ENCODE results near the gene LIMD2. TPM values are rescaled to one million over a fixed set of nuclear protein-coding genes. Genes with fewer than 3 reads are reported as not detected.

LIMD2 gene
- total and polyA plus RNA-seq, 9 donors: 7.7 to 15.5 (median 10.9) TPM

DNA sequence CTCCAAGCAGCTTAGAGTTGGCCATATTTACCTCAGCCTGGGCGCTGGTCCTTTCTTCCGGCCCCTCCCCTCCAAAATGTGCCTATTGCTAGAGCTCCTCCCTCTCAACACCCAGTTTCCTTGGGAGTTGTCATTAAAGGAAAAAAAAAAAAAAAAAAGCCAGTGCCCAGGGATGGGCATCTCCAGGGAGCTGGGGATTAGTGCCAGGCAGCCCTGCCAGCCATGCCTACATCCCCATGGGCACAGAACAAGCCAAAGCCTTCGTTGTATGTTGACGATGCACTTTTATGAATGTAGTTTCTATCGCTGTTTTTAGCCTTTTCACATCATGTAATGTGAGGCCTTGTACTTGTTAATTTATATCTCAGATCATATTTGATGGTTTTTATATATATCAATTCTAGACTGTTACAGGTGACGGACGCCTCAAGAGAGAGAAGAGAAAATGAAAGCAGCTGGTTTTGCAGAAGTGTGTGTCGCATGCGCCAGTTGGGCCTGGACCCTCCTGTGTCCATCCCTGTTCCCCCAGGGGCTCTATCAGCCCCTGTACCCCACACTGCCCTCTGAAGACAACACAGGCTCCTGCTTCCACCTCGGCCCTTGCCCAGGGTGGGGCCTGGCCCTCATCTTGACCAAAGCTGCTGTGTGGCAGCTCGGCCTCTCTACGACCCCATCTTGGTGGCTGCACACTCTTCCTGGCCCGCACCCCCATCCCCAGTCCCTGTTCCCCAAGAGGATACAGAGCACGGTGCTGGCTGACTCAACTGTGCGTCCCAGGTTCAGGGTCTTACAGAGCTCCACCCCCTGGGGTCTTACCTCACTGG, 4.8 kb downstream of the LIMD2 start:
- no peak for DNase-seq
- Histone ChIP-seq H3K4me3 (ENCODE audit: low read length) (no peak overlapping the region), H3K9me3 (replicated peaks; ENCODE audit: control insufficient read depth, low read depth, low read length) (no peaks in the 10 kb centered on the region), H3K27ac (ENCODE audit: low read length) (no peak overlapping the region), H3K27me3 (ENCODE audit: control insufficient read depth, insufficient read depth, low read length) (no peaks in the 10 kb centered on the region), H3K4me1 (ENCODE audit: control insufficient read depth, insufficient read depth, low read length) (peaks cover 7% of the 10 kb centered on the region), H3K36me3 (ENCODE audit: control insufficient read depth, insufficient read depth, low read length) (peaks cover 46% of the 10 kb centered on the region)
- 74% methylated on average over 6 of the region's 15 CpGs for WGBS (ENCODE audit: insufficient coverage)

DNA sequence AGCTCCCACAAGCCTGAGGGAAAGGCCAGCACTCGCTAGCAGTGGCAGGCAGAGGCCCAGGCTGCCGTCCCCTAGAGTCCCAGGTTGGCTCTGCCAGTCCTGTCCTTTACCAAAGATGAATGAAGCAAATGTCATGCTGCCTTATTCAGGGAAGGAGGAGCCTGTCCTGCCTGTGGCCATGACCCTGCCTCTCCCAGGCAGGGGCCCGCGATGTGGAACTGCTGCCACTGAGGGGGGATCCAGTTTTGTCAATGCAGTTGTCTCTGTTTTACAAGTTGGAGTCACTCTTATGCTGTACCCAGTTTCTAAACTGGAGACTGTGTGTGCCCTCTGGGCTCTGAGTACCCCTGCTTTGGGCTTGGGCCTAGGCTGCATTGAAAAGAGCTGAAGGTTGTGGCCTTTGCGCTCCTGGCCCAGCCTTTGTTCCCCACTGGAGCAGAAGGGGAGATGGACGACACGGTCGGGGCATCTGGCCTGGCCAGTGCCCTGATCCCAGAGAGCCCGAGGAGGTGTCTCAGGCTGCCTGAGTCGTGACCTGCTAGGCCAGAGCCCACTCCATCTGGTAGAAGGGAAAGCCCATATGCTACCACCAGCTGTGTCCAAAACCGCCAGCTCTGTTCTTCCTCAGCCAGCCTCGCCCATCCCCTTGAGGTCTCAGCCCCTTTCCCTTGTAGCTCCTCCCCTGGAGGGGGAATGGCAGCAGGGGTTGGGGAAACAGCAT, 5.5 kb downstream of the LIMD2 start:
- Histone ChIP-seq H3K4me1 (ENCODE audit: control insufficient read depth, insufficient read depth, low read length) (peaks cover 7% of the 10 kb centered on the region), H3K4me3 (ENCODE audit: low read length) (no peak overlapping the region), H3K27me3 (ENCODE audit: control insufficient read depth, insufficient read depth, low read length) (no peaks in the 10 kb centered on the region), H3K9me3 (replicated peaks; ENCODE audit: control insufficient read depth, low read depth, low read length) (no peaks in the 10 kb centered on the region), H3K36me3 (ENCODE audit: control insufficient read depth, insufficient read depth, low read length) (peaks cover 54% of the 10 kb centered on the region), H3K27ac (ENCODE audit: low read length) (no peak overlapping the region)
- WGBS (ENCODE audit: insufficient coverage): 65% methylated on average over 6 of the region's 12 CpGs
- DNase-seq: no peak

DNA sequence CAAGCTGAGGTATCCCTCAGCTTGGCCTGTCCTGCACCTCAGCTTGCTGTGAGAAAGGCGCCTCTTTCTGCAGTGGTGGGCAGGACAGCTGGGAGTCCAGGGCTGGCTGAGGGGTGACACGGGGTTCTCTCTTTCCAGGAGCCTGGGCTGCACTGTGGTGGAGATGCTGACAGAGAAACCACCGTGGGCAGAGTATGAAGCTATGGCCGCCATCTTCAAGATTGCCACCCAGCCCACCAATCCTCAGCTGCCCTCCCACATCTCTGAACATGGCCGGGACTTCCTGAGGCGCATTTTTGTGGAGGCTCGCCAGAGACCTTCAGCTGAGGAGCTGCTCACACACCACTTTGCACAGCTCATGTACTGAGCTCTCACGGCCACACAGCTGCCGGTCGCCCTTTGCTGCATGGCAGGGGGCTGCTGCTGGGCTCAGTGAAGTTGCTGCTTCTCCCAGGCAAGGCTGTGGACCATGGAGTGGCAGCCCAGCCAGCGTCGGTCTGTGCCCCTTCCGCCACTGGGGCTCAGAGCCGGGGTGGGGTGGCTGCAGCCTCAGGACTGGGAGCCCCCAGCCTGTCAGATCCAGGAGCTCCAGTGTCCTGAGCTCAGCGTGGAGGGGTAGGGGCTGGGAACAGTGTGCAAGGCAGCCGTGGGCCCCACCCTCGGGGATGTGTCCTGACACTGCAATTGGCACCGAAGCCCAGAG, 6.4 kb downstream of the LIMD2 start:
- no peaks in the 10 kb centered on the region for H3K27me3 ChIP-seq (ENCODE audit: control insufficient read depth, insufficient read depth, low read length)
- 86% methylated on average over 10 of the region's 18 CpGs for WGBS (ENCODE audit: insufficient coverage)
- H3K4me1 ChIP-seq (ENCODE audit: control insufficient read depth, insufficient read depth, low read length): no peaks in the 10 kb centered on the region
- no peaks in the 10 kb centered on the region for H3K9me3 ChIP-seq (replicated peaks; ENCODE audit: control insufficient read depth, low read depth, low read length)
- DNase-seq: no peak
- H3K36me3 ChIP-seq (ENCODE audit: control insufficient read depth, insufficient read depth, low read length): peaks cover 62% of the 10 kb centered on the region
- no peak overlapping the region for H3K27ac ChIP-seq (ENCODE audit: low read length)
- H3K4me3 ChIP-seq (ENCODE audit: low read length): no peak overlapping the region

DNA sequence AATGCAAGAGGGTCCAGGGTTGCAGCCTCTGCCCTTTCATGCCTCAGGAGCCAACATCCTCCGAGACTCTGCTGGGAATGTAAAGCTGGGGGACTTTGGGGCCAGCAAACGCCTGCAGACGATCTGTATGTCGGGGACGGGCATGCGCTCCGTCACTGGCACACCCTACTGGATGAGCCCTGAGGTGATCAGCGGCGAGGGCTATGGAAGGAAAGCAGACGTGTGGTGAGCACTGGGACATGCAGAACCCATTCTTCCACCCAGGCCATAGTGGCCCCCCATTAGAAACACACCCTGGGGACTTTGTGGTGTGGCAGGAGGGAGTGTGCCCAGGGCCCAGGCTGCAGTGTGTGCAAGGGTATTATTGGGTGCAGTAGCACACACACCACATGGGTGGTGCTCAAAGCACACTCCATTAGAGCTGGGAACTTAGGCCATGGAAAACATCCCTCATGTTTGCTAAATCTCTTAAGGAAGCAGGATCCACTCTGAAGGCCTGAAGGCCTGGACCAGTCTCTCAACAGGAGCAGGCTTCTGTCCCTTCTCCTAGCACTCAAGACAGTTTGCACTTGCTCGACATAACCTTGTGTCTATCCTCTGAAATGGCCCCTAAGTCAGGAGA, 7.6 kb downstream of the LIMD2 start:
- DNase-seq: no peak
- Histone ChIP-seq H3K27ac (ENCODE audit: low read length) (no peak overlapping the region), H3K9me3 (replicated peaks; ENCODE audit: control insufficient read depth, low read depth, low read length) (no peaks in the 10 kb centered on the region), H3K36me3 (ENCODE audit: control insufficient read depth, insufficient read depth, low read length) (peaks cover 72% of the 10 kb centered on the region), H3K4me3 (ENCODE audit: low read length) (no peak overlapping the region), H3K27me3 (ENCODE audit: control insufficient read depth, insufficient read depth, low read length) (no peaks in the 10 kb centered on the region), H3K4me1 (ENCODE audit: control insufficient read depth, insufficient read depth, low read length) (no peaks in the 10 kb centered on the region)
- WGBS (ENCODE audit: insufficient coverage): 91% methylated on average over 9 of the region's 11 CpGs

DNA sequence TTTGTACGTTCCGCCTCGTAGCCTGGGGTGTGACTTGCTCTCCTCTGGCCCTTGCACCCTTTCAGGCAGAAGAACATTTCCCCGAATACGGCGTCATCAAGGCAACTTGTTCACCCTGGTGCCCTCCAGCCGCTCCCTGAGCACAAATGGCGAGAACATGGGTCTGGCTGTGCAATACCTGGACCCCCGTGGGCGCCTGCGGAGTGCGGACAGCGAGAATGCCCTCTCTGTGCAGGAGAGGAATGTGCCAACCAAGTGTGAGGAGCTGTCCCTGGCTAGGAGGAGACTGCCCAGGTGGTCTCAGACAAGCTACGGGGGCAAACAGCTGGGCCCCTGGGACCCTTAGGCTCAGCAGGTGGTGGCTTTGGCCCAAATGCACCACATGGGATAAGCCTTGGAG, 10.4 kb downstream of the LIMD2 start:
- H3K36me3 ChIP-seq (ENCODE audit: control insufficient read depth, insufficient read depth, low read length): peaks cover 86% of the 10 kb centered on the region
- 94% methylated on average over 14 of the region's 14 CpGs for WGBS (ENCODE audit: insufficient coverage)
- H3K4me3 ChIP-seq (ENCODE audit: low read length): no peak overlapping the region
- no peaks in the 10 kb centered on the region for H3K4me1 ChIP-seq (ENCODE audit: control insufficient read depth, insufficient read depth, low read length)
- H3K9me3 ChIP-seq (replicated peaks; ENCODE audit: control insufficient read depth, low read depth, low read length): no peaks in the 10 kb centered on the region
- H3K27me3 ChIP-seq (ENCODE audit: control insufficient read depth, insufficient read depth, low read length): no peaks in the 10 kb centered on the region
- no peak for DNase-seq
- H3K27ac ChIP-seq (ENCODE audit: low read length): no peak overlapping the region

DNA sequence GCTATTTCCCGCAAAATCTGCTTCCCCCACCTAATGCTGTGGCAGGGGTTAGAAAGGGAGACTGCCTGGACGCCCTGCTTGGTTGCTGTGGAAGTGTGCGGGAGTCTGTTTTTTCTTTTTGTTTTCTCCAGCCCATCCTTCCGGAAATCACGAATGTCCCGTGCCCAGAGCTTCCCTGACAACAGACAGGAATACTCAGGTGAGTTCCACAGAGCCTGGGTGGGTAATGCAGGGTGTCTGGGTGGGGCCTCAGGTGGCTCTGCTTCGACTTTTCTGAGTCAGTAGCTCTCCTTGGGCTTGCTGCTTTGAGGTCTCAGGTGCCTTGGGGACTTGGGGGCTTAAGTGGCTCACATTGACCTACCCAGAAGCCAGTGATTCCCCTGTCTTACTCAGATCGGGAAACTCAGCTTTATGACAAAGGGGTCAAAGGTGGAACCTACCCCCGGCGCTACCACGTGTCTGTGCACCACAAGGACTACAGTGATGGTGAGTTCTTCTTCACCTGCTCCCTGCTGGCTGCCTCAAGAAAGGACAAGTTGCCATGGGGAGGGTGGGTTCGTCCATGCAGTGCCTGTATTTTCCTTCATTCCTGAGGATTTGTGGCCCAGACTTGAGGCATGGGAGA, 11.4 kb downstream of the LIMD2 start:
- no peak overlapping the region for H3K4me3 ChIP-seq (ENCODE audit: low read length)
- H3K4me1 ChIP-seq (ENCODE audit: control insufficient read depth, insufficient read depth, low read length): no peaks in the 10 kb centered on the region
- WGBS (ENCODE audit: insufficient coverage): 72% methylated on average over 8 of the region's 12 CpGs
- no peak overlapping the region for H3K27ac ChIP-seq (ENCODE audit: low read length)
- H3K27me3 ChIP-seq (ENCODE audit: control insufficient read depth, insufficient read depth, low read length): no peaks in the 10 kb centered on the region
- H3K9me3 ChIP-seq (replicated peaks; ENCODE audit: control insufficient read depth, low read depth, low read length): no peaks in the 10 kb centered on the region
- DNase-seq: no peak
- peaks cover 82% of the 10 kb centered on the region for H3K36me3 ChIP-seq (ENCODE audit: control insufficient read depth, insufficient read depth, low read length)

DNA sequence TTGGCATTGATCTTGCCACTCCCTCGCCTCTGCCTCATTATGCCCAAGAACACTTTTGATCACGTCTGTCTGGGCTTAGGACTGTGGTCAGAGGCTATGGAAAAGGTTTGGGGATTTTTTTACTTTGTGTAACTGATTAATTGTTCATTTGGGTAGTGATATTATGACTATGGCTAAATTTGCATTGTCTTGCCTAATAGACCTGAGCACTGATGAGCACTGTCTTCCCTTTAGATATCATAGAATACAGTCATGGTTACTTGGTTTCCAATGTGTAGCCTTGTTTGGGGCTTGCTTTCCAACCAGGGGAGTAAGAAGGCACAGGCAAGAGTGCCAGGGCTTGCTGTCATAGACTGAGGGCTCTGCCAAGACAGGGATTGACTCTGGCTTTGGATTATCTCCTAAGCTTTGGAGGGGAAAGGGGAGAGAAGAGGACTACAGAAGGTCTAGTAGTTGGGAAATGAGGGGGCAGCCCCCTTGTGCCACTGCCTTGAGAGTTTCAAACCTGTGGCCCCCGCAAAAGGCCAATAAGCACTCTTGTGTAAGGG, 13.7 kb downstream of the LIMD2 start:
- no peak overlapping the region for H3K27ac ChIP-seq (ENCODE audit: low read length)
- no peaks in the 10 kb centered on the region for H3K9me3 ChIP-seq (replicated peaks; ENCODE audit: control insufficient read depth, low read depth, low read length)
- WGBS (ENCODE audit: insufficient coverage): 86% methylated on average over 1 of the region's 3 CpGs
- no peak for DNase-seq
- peaks cover 77% of the 10 kb centered on the region for H3K36me3 ChIP-seq (ENCODE audit: control insufficient read depth, insufficient read depth, low read length)
- no peaks in the 10 kb centered on the region for H3K27me3 ChIP-seq (ENCODE audit: control insufficient read depth, insufficient read depth, low read length)
- no peaks in the 10 kb centered on the region for H3K4me1 ChIP-seq (ENCODE audit: control insufficient read depth, insufficient read depth, low read length)
- H3K4me3 ChIP-seq (ENCODE audit: low read length): no peak overlapping the region

DNA sequence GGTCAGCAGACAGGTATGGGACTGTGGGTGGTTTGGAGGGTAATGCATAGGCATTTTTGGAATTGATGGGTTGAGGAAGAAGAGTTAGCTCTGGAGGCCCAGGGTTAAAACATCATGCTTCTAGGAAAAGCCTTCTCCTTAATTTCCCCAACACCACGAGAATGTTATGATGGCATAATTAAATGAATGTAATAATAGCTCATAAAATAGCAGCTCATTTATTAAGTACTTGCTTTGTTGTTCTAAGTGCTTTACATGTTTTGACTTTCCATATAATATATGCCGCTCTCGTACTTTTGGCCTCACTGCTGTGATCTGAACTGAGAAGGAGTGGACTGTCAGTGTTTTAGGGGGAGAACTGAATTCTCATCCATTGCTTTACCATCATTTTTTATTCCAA, 14.3 kb downstream of the LIMD2 start:
- Histone ChIP-seq H3K27me3 (ENCODE audit: control insufficient read depth, insufficient read depth, low read length) (no peaks in the 10 kb centered on the region), H3K4me1 (ENCODE audit: control insufficient read depth, insufficient read depth, low read length) (no peaks in the 10 kb centered on the region), H3K4me3 (ENCODE audit: low read length) (no peak overlapping the region), H3K9me3 (replicated peaks; ENCODE audit: control insufficient read depth, low read depth, low read length) (no peaks in the 10 kb centered on the region), H3K36me3 (ENCODE audit: control insufficient read depth, insufficient read depth, low read length) (peaks cover 74% of the 10 kb centered on the region), H3K27ac (ENCODE audit: low read length) (no peak overlapping the region)
- DNase-seq: no peak
- WGBS (ENCODE audit: insufficient coverage): no CpG with 5 or more reads among the region's 3 CpGs

DNA sequence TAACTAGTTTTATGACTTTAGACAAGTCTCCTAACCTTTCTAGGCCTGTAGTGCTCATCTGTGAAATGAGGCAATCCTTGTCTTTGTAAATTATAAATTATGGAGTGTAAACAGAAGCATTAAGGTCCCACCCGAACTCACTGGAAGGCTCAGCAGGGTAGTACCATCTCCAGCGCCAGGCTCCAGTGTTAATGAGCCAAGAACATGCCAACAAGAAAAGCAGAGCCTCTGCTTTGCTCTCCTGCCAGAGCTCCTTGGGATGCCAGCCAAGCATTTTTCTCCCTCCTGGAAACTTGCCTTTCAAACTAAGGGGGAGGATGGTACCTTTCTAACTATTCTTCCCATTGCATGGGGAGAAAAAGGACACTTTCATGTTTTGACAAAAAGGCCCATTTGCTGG, 14.9 kb downstream of the LIMD2 start:
- no peak overlapping the region for H3K4me3 ChIP-seq (ENCODE audit: low read length)
- H3K27ac ChIP-seq (ENCODE audit: low read length): no peak overlapping the region
- no peaks in the 10 kb centered on the region for H3K4me1 ChIP-seq (ENCODE audit: control insufficient read depth, insufficient read depth, low read length)
- no peaks in the 10 kb centered on the region for H3K27me3 ChIP-seq (ENCODE audit: control insufficient read depth, insufficient read depth, low read length)
- 42% methylated on average over 2 of the region's 2 CpGs for WGBS (ENCODE audit: insufficient coverage)
- no peak for DNase-seq
- no peaks in the 10 kb centered on the region for H3K9me3 ChIP-seq (replicated peaks; ENCODE audit: control insufficient read depth, low read depth, low read length)
- peaks cover 68% of the 10 kb centered on the region for H3K36me3 ChIP-seq (ENCODE audit: control insufficient read depth, insufficient read depth, low read length)

Data from muscle of leg (tissue), 11 donors.